ENCODE data around the gene LMX1B.
"Not testable (repeated sequence)": the region's sequence is repeated elsewhere in the genome, so short reads cannot be mapped to it uniquely, and the experiment has no call there.

GRCh38 chr9:126725485-126725884, 111.8 kb downstream of the LMX1B start:
- not testable (repeated sequence) for TF ChIP-seq EP300 (conservative IDR thresholded peaks at IDR 0.05; ENCODE audit: poor library complexity, severe bottlenecking); RAD21 (conservative IDR thresholded peaks at IDR 0.05); CTCF (IDR thresholded peaks at IDR 0.05; ENCODE audit: poor library complexity, severe bottlenecking); MXI1 (conservative IDR thresholded peaks at IDR 0.05; ENCODE audit: poor library complexity, severe bottlenecking); EZH2 (IDR thresholded peaks at IDR 0.05; ENCODE audit: borderline replicate concordance, insufficient read depth, low read length, poor library complexity, severe bottlenecking); POLR2AphosphoS5 (IDR thresholded peaks at IDR 0.05); TAF1 (IDR thresholded peaks at IDR 0.05; ENCODE audit: low read depth); REST (IDR thresholded peaks at IDR 0.05; ENCODE audit: borderline replicate concordance)

All from neural cell (in vitro differentiated cells).